KMS-11 (cell line): Measurements from ENCODE around the gene APBA2.
"Not testable (repeated sequence)": the region's sequence is repeated elsewhere in the genome, so short reads cannot be mapped to it uniquely, and the experiment has no call there.

ENCODE experiments used
- H2AFZ ChIP-seq: fragments of 200-600 bp; sonication (generic); 2 replicates; pipeline ENCODE4 v1.6.1; 2016; ENCODE audit warnings: antibody characterized with exemption, mixed run types, low read depth
- H3K27ac ChIP-seq: fragments of 200-600 bp; sonication (generic); 2 replicates; pipeline ENCODE4 v1.6.1; 2016; ENCODE audit warnings: mild to moderate bottlenecking, mixed run types
- H3K27me3 ChIP-seq: fragments of 200-600 bp; sonication (generic); 2 replicates; pipeline ENCODE4 v1.6.1; 2017; ENCODE audit warnings: mild to moderate bottlenecking, low read depth, mixed run types, moderate library complexity; ENCODE audit not compliant: insufficient read depth
- H3K36me3 ChIP-seq: fragments of 200-600 bp; sonication (generic); 2 replicates; pipeline ENCODE4 v1.6.1; 2017; ENCODE audit warnings: mild to moderate bottlenecking, mixed run types; ENCODE audit not compliant: insufficient read depth
- H3K4me1 ChIP-seq: fragments of 200-600 bp; sonication (generic); 2 replicates; pipeline ENCODE4 v1.6.1; 2016; ENCODE audit warnings: mild to moderate bottlenecking, low read depth, mixed run types; ENCODE audit not compliant: poor library complexity, severe bottlenecking
- H3K4me2 ChIP-seq: fragments of 200-600 bp; sonication (generic); 2 replicates; pipeline ENCODE4 v1.7.0; 2016; ENCODE audit warnings: mild to moderate bottlenecking, mixed run types
- H3K4me3 ChIP-seq: fragments of 200-600 bp; sonication (generic); IDR thresholded peaks from 2 replicates; pipeline ENCODE4 v1.6.1; 2017; ENCODE audit warnings: low read depth, low read length, mixed read lengths; ENCODE audit not compliant: insufficient read depth
- H3K79me2 ChIP-seq: fragments of 200-600 bp; sonication (generic); 2 replicates; pipeline ENCODE4 v1.6.1; 2016; ENCODE audit warnings: low read depth, mixed run types; ENCODE audit not compliant: insufficient read depth
- H3K9ac ChIP-seq: fragments of 200-600 bp; sonication (generic); 2 replicates; pipeline ENCODE4 v1.6.1; 2016; ENCODE audit warnings: mild to moderate bottlenecking, mixed run types
- H4K20me1 ChIP-seq: fragments of 200-600 bp; sonication (generic); 2 replicates; pipeline ENCODE4 v1.6.1; 2016; ENCODE audit warnings: mild to moderate bottlenecking, mixed run types; ENCODE audit not compliant: insufficient read depth
- CTCF ChIP-seq: fragments of 200-600 bp; sonication (generic); conservative IDR thresholded peaks from 2 replicates; pipeline ENCODE4 v1.6.1; 2017; ENCODE audit warnings: low read depth, mild to moderate bottlenecking, antibody characterized with exemption, low read length, moderate library complexity, mixed read lengths

Gene APBA2

GRCh38 chr15:28849766-28850165 is 36.0 kb upstream of the APBA2 start:
- H3K36me3 ChIP-seq, H3K9ac ChIP-seq, H4K20me1 ChIP-seq, H2AFZ ChIP-seq, H3K27me3 ChIP-seq, H3K27ac ChIP-seq, H3K4me2 ChIP-seq, H3K4me3 ChIP-seq, H3K79me2 ChIP-seq: not testable (repeated sequence)
- H3K4me1 ChIP-seq, result peaks cover 14% of the 10 kb centered on the region

- not testable (repeated sequence) for H3K79me2 ChIP-seq, H2AFZ ChIP-seq, H3K9ac ChIP-seq, H3K4me3 ChIP-seq, H3K4me1 ChIP-seq, H3K27me3 ChIP-seq, H3K27ac ChIP-seq, H3K4me2 ChIP-seq, H3K36me3 ChIP-seq, H4K20me1 ChIP-seq
These were observed 32.1 kb upstream of the APBA2 start for GRCh38 chr15:28853654-28854053.

GRCh38 chr15:28854578-28854977 is 31.2 kb upstream of the APBA2 start:
- H3K4me2 ChIP-seq, H3K27me3 ChIP-seq, H3K36me3 ChIP-seq, H3K4me1 ChIP-seq, H3K79me2 ChIP-seq, H4K20me1 ChIP-seq, H3K9ac ChIP-seq, H2AFZ ChIP-seq, H3K4me3 ChIP-seq, H3K27ac ChIP-seq: not testable (repeated sequence)

GRCh38 chr15:28861031-28861534 is 24.7 kb upstream of the APBA2 start:
- no peak overlapping the region for H3K9ac ChIP-seq
- H3K4me2 ChIP-seq, result no peak overlapping the region
- no peaks in the 10 kb centered on the region for H3K27me3 ChIP-seq
- H2AFZ ChIP-seq, result no peak overlapping the region
- H3K79me2 ChIP-seq, result no peaks in the 10 kb centered on the region
- H3K36me3 ChIP-seq, result no peaks in the 10 kb centered on the region
- H3K4me1 ChIP-seq, result no peaks in the 10 kb centered on the region
- no peak for TF ChIP-seq CTCF
- H4K20me1 ChIP-seq, result no peaks in the 10 kb centered on the region
- H3K4me3 ChIP-seq, result no peak overlapping the region
- no peak overlapping the region for H3K27ac ChIP-seq

GRCh38 chr15:28861589-28862293 is 24.0 kb upstream of the APBA2 start:
- not testable (repeated sequence) for H3K27ac ChIP-seq, H3K36me3 ChIP-seq, H3K4me1 ChIP-seq, H3K4me2 ChIP-seq, H3K27me3 ChIP-seq, H2AFZ ChIP-seq, H3K9ac ChIP-seq, H4K20me1 ChIP-seq, H3K4me3 ChIP-seq, H3K79me2 ChIP-seq

GRCh38 chr15:28868744-28869345 is 16.9 kb upstream of the APBA2 start:
- Histone ChIP-seq H3K79me2 (no peaks in the 10 kb centered on the region), H4K20me1 (no peaks in the 10 kb centered on the region), H3K4me1 (no peaks in the 10 kb centered on the region), H3K9ac (no peak overlapping the region), H3K4me3 (no peak overlapping the region), H3K4me2 (no peak overlapping the region), H2AFZ (no peak overlapping the region), H3K27me3 (no peaks in the 10 kb centered on the region), H3K27ac (no peak overlapping the region), H3K36me3 (no peaks in the 10 kb centered on the region)
- TF ChIP-seq CTCF, result no peak
